PC-9 (cell line): ENCODE measurements around the gene ICA1.

Experiments
- EZH2 ChIP-seq: fragments of 200-600 bp; sonication (generic); IDR thresholded peaks from 2 replicates; pipeline ENCODE4 v1.8.0; 2017; ENCODE audit warnings: antibody characterized with exemption, low read depth
- TF ChIP-seq, protein P1 (sequence below): fragments of 200-600 bp; sonication (generic); conservative IDR thresholded peaks from 2 replicates; pipeline ENCODE4 v1.6.1; 2017; ENCODE audit warnings: mixed run types, antibody characterized with exemption, mild to moderate bottlenecking, moderate library complexity

- TF ChIP-seq, protein P1, sequence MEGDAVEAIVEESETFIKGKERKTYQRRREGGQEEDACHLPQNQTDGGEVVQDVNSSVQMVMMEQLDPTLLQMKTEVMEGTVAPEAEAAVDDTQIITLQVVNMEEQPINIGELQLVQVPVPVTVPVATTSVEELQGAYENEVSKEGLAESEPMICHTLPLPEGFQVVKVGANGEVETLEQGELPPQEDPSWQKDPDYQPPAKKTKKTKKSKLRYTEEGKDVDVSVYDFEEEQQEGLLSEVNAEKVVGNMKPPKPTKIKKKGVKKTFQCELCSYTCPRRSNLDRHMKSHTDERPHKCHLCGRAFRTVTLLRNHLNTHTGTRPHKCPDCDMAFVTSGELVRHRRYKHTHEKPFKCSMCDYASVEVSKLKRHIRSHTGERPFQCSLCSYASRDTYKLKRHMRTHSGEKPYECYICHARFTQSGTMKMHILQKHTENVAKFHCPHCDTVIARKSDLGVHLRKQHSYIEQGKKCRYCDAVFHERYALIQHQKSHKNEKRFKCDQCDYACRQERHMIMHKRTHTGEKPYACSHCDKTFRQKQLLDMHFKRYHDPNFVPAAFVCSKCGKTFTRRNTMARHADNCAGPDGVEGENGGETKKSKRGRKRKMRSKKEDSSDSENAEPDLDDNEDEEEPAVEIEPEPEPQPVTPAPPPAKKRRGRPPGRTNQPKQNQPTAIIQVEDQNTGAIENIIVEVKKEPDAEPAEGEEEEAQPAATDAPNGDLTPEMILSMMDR, result no peak
- no peak for TF ChIP-seq EZH2
These were observed 50.9 kb downstream of the ICA1 start for GRCh38 chr7:8210845-8211724.
